Measurements from ENCODE around the gene CAPNS2.

The CAPNS2 gene

GRCh38 chr16:55534756-55535155, 31.7 kb upstream of the CAPNS2 start:
- TF ChIP-seq CTCF (IDR thresholded peaks at IDR 0.05; ENCODE audit: low read depth, low read length): no peak
- H3K4me3 ChIP-seq (ENCODE audit: low read depth, low read length): no peak overlapping the region

- no peak for TF ChIP-seq CTCF (IDR thresholded peaks at IDR 0.05; ENCODE audit: low read depth, low read length)
Observed at GRCh38 chr16:55539049-55539448, 27.4 kb upstream of the CAPNS2 start.

GRCh38 chr16:55539488-55539887, 27.0 kb upstream of the CAPNS2 start:
- H3K4me3 ChIP-seq (ENCODE audit: low read depth, low read length): no peak overlapping the region
- TF ChIP-seq CTCF (IDR thresholded peaks at IDR 0.05; ENCODE audit: low read depth, low read length): no peak

More at GRCh38 chr16:55539049-55539448, 27.4 kb upstream of the CAPNS2 start:
- H3K4me3 ChIP-seq (ENCODE audit: low read depth, low read length): no peak overlapping the region

- no peak overlapping the region for H3K4me3 ChIP-seq (ENCODE audit: low read depth, low read length)
- no peak for TF ChIP-seq CTCF (IDR thresholded peaks at IDR 0.05; ENCODE audit: low read depth, low read length)
Observed at GRCh38 chr16:55540221-55540620, 26.3 kb upstream of the CAPNS2 start.

- TF ChIP-seq CTCF (IDR thresholded peaks at IDR 0.05; ENCODE audit: low read depth, low read length): no peak
- no peak overlapping the region for H3K4me3 ChIP-seq (ENCODE audit: low read depth, low read length)
Observed at GRCh38 chr16:55542459-55543082, 23.9 kb upstream of the CAPNS2 start.

GRCh38 chr16:55543472-55543871, 23.0 kb upstream of the CAPNS2 start:
- H3K4me3 ChIP-seq (ENCODE audit: low read depth, low read length): no peak overlapping the region
- no peak for TF ChIP-seq CTCF (IDR thresholded peaks at IDR 0.05; ENCODE audit: low read depth, low read length)

GRCh38 chr16:55552621-55553020, 13.9 kb upstream of the CAPNS2 start:
- no peak for TF ChIP-seq CTCF (IDR thresholded peaks at IDR 0.05; ENCODE audit: low read depth, low read length)

More at GRCh38 chr16:55552621-55553020, 13.9 kb upstream of the CAPNS2 start:
- H3K4me3 ChIP-seq (ENCODE audit: low read depth, low read length): no peak overlapping the region

All from WI38 (cell line).